SU-DHL-6 (cell line): ENCODE measurements around the gene ZNF74.

ENCODE experiments used
- CTCF ChIP-seq: fragments of 200-600 bp; sonication (generic); IDR thresholded peaks from one replicate; pipeline ENCODE4 v1.5.1; 2017; ENCODE audit warnings: antibody characterized with exemption, mild to moderate bottlenecking, low read length, moderate library complexity; ENCODE audit not compliant: insufficient read depth, poor library complexity, severe bottlenecking
- EZH2phosphoT487 ChIP-seq: fragments of 200-600 bp; sonication (generic), shearing (Covaris generic); conservative IDR thresholded peaks from 2 replicates; pipeline ENCODE4 v1.6.1; 2018; ENCODE audit warnings: mild to moderate bottlenecking, antibody characterized with exemption, low read length, moderate library complexity, mixed read lengths

DNA sequence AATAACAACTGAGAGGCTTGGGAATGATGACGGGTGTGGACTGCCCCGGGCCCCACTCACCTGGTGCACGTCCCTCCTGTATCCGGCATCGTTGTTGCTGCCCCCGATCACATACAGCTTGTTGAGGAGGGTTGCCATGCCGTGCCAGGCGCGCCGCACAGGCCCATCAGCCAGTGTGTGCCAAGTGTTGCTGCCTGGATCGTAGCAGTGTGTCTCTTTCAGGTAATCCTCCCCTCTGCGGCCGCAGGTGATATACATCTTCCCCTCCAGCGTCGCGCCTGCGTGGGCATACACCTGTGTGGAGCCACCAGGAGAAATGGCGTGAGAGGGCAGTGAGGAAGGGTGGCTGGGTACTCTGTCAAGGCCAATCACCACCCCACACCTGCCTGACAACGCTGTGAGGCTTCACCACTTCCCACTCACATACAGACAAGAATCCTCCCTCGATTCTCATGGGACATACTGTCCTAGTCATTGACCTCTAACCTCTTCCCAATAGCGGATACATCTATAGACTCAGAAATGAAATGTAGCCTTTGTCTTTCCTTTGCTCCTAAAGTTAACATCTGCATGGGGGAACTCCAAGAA lies 52.5 kb downstream of the ZNF74 start:
- no peak for TF ChIP-seq CTCF
- no peak for TF ChIP-seq EZH2phosphoT487
